ENCODE data around the gene TSPAN33.
A peak's percentile ranks its signal among the peaks of the same experiment; 100 is the strongest.
"Not testable (repeated sequence)": the region's sequence is repeated elsewhere in the genome, so short reads cannot be mapped to it uniquely, and the experiment has no call there.

TSPAN33 gene

GRCh38 chr7:129210256-129210988 is 65.9 kb downstream of the TSPAN33 start:
- peak; percentile 52 for DNase-seq

- DNase-seq = no peak
Measured at GRCh38 chr7:129210989-129211312, 66.4 kb downstream of the TSPAN33 start.

- no peak for DNase-seq
Measured at GRCh38 chr7:129212126-129212525, 67.6 kb downstream of the TSPAN33 start.

- no peak for DNase-seq
Measured at GRCh38 chr7:129212596-129212995, 68.1 kb downstream of the TSPAN33 start.

GRCh38 chr7:129213828-129214227 is 69.3 kb downstream of the TSPAN33 start:
- no peak for DNase-seq

- not testable (repeated sequence) for DNase-seq
Measured at GRCh38 chr7:129215691-129216090, 71.2 kb downstream of the TSPAN33 start.

- not testable (repeated sequence) for DNase-seq
Measured at GRCh38 chr7:129216101-129216715, 71.7 kb downstream of the TSPAN33 start.

- not testable (repeated sequence) for DNase-seq
Measured at GRCh38 chr7:129216821-129217416, 72.4 kb downstream of the TSPAN33 start.

GRCh38 chr7:129218514-129219062 is 74.1 kb downstream of the TSPAN33 start:
- peak; percentile 77 for DNase-seq

- not testable (repeated sequence) for DNase-seq
Measured at GRCh38 chr7:129219166-129219565, 74.7 kb downstream of the TSPAN33 start.
